HL-60 (cell line): Measurements from ENCODE around the gene TBC1D22A.

ENCODE experiments used
- CTCF ChIP-seq: IDR thresholded peaks from one replicate; pipeline ENCODE4 v1.5.1; 2011; ENCODE audit warnings: low read length, control low read depth, inconsistent platforms; ENCODE audit not compliant: insufficient read depth
- GABPA ChIP-seq: IDR thresholded peaks from 2 replicates; pipeline ENCODE4 v1.6.1; 2012; ENCODE audit warnings: low read depth
- POLR2AphosphoS5 ChIP-seq: IDR thresholded peaks from 2 replicates; pipeline ENCODE4 v1.6.1; 2012; ENCODE audit warnings: low read depth
- REST ChIP-seq: IDR thresholded peaks from 2 replicates; pipeline ENCODE4 v1.6.1; 2012; ENCODE audit warnings: low read depth; ENCODE audit not compliant: insufficient replicate concordance
- SPI1 ChIP-seq: IDR thresholded peaks from 2 replicates; pipeline ENCODE4 v1.6.1; 2012; ENCODE audit warnings: low read depth, mild to moderate bottlenecking, borderline replicate concordance

- no peak for TF ChIP-seq CTCF
- no peak for TF ChIP-seq POLR2AphosphoS5
- TF ChIP-seq REST: no peak
- TF ChIP-seq SPI1: no peak
- TF ChIP-seq GABPA: no peak
Observed at GRCh38 chr22:46803936-46804335, 41.5 kb downstream of the TBC1D22A start.
